Osteoblast (primary cell): ENCODE data around the gene KRT85. TPM values are rescaled to one million over a fixed set of nuclear protein-coding genes. Genes with fewer than 3 reads are reported as not detected.

Experiments
- DNase-seq: peaks from one replicate; pipeline ENCODE4 v3.0.0; 2011; ENCODE audit warnings: low spot score, mixed read lengths; ENCODE audit not compliant: insufficient read length; ENCODE audit errors: missing footprints
- H2AFZ ChIP-seq: 2 replicates; pipeline ENCODE4 v1.6.0; 2011; ENCODE audit warnings: mild to moderate bottlenecking, low read length
- H3K27ac ChIP-seq: 2 replicates; pipeline ENCODE4 v1.5.1; 2011; ENCODE audit warnings: mild to moderate bottlenecking, low read depth, low read length, moderate library complexity
- H3K27me3 ChIP-seq: 2 replicates; pipeline ENCODE4 v1.6.0; 2012; ENCODE audit warnings: mild to moderate bottlenecking, control low read depth, inconsistent platforms, low read length, moderate library complexity; ENCODE audit not compliant: insufficient read depth
- H3K36me3 ChIP-seq: 2 replicates; pipeline ENCODE4 v1.5.1; 2011; ENCODE audit warnings: mild to moderate bottlenecking, low read length, control low read depth, moderate library complexity; ENCODE audit not compliant: insufficient read depth
- H3K4me1 ChIP-seq: 2 replicates; pipeline ENCODE4 v1.5.1; 2011; ENCODE audit warnings: mild to moderate bottlenecking, low read length, control low read depth, moderate library complexity; ENCODE audit not compliant: insufficient read depth
- H3K4me2 ChIP-seq: 2 replicates; pipeline ENCODE4 v1.6.0; 2011; ENCODE audit warnings: mild to moderate bottlenecking, low read length; ENCODE audit not compliant: insufficient read depth
- H3K4me3 ChIP-seq: fragments of 200-600 bp; sonication (generic); 3 replicates; pipeline ENCODE4 v1.5.1; 2012; ENCODE audit warnings: mild to moderate bottlenecking, low read length, inconsistent platforms; ENCODE audit not compliant: insufficient read depth
- H3K79me2 ChIP-seq: 2 replicates; pipeline ENCODE4 v1.6.0; 2012; ENCODE audit warnings: mild to moderate bottlenecking, low read length, control low read depth, inconsistent platforms; ENCODE audit not compliant: insufficient read depth
- H3K9me3 ChIP-seq: 2 replicates; pipeline ENCODE4 v1.5.1; 2011; ENCODE audit warnings: low read depth, low read length, control low read depth
- H4K20me1 ChIP-seq: 2 replicates; pipeline ENCODE4 v1.6.0; 2012; ENCODE audit warnings: mild to moderate bottlenecking, low read length, control low read depth; ENCODE audit not compliant: insufficient read depth
- CTCF ChIP-seq: IDR thresholded peaks from 2 replicates; pipeline ENCODE4 v1.5.1; 2011; ENCODE audit warnings: mild to moderate bottlenecking, low read depth, low read length, moderate library complexity; ENCODE audit errors: extremely low read depth
- total RNA-seq: library from RNA; depleted of rRNA; stranded (reverse); fragments of >200 nt; gene quantifications from 2 replicates; pipeline ENCODE4 v1.2.3, GENCODE V29; 2012

The KRT85 gene
- total RNA-seq, 1 donor: not detected

- H2AFZ ChIP-seq: no peak overlapping the region
- TF ChIP-seq CTCF: peak; percentile 37
- no peaks in the 10 kb centered on the region for H4K20me1 ChIP-seq
- H3K79me2 ChIP-seq: no peaks in the 10 kb centered on the region
- H3K4me1 ChIP-seq: no peaks in the 10 kb centered on the region
- H3K36me3 ChIP-seq: no peaks in the 10 kb centered on the region
- peak; percentile 77 for DNase-seq
- no peaks in the 10 kb centered on the region for H3K9me3 ChIP-seq
- H3K27me3 ChIP-seq: peaks cover 40% of the 10 kb centered on the region
- H3K27ac ChIP-seq: no peak overlapping the region
- no peak overlapping the region for H3K4me2 ChIP-seq
- H3K4me3 ChIP-seq: no peak overlapping the region
Observed at GRCh38 chr12:52395761-52396434, 28.6 kb upstream of the KRT85 start.

- H3K4me3 ChIP-seq: no peak overlapping the region
- H3K9me3 ChIP-seq: no peaks in the 10 kb centered on the region
- no peaks in the 10 kb centered on the region for H3K79me2 ChIP-seq
Observed at GRCh38 chr12:52394836-52395405, 27.6 kb upstream of the KRT85 start.

GRCh38 chr12:52392465-52393007 lies 25.3 kb upstream of the KRT85 start:
- H3K27me3 ChIP-seq: peaks cover 53% of the 10 kb centered on the region
- no peaks in the 10 kb centered on the region for H4K20me1 ChIP-seq
- H3K4me3 ChIP-seq: no peak overlapping the region
- TF ChIP-seq CTCF: no peak
- no peak overlapping the region for H3K4me2 ChIP-seq
- no peaks in the 10 kb centered on the region for H3K36me3 ChIP-seq
- no peak overlapping the region for H3K27ac ChIP-seq
- peaks cover 7% of the 10 kb centered on the region for H3K4me1 ChIP-seq
- H3K79me2 ChIP-seq: no peaks in the 10 kb centered on the region
- no peak overlapping the region for H2AFZ ChIP-seq
- H3K9me3 ChIP-seq: no peaks in the 10 kb centered on the region
- DNase-seq: no peak

More at GRCh38 chr12:52394836-52395405, 27.6 kb upstream of the KRT85 start:
- Histone ChIP-seq H4K20me1 (no peaks in the 10 kb centered on the region), H3K36me3 (no peaks in the 10 kb centered on the region), H3K4me2 (no peak overlapping the region), H2AFZ (no peak overlapping the region), H3K4me1 (peaks cover under 1% of the 10 kb centered on the region), H3K27ac (no peak overlapping the region), H3K27me3 (peaks cover 40% of the 10 kb centered on the region)
- no peak for DNase-seq
- no peak for TF ChIP-seq CTCF

GRCh38 chr12:52391618-52392002 lies 24.3 kb upstream of the KRT85 start:
- peak; percentile 68 for DNase-seq
- no peaks in the 10 kb centered on the region for H3K79me2 ChIP-seq

More at GRCh38 chr12:52391618-52392002, 24.3 kb upstream of the KRT85 start:
- Histone ChIP-seq H3K36me3 (no peaks in the 10 kb centered on the region), H3K4me2 (no peak overlapping the region), H3K4me3 (no peak overlapping the region), H4K20me1 (no peaks in the 10 kb centered on the region), H3K27me3 (peaks cover 53% of the 10 kb centered on the region), H3K9me3 (no peaks in the 10 kb centered on the region), H3K27ac (no peak overlapping the region), H2AFZ (no peak overlapping the region), H3K4me1 (peaks cover 7% of the 10 kb centered on the region)
- no peak for TF ChIP-seq CTCF
